Measurements from ENCODE around the gene TMEM163.

TMEM163 gene

GRCh38 chr2:134426721-134427120 lies 292.1 kb downstream of the TMEM163 start:
- no peak for DNase-seq (ENCODE audit: low read depth)
- H3K4me3 ChIP-seq (ENCODE audit: low read depth, low read length): no peak overlapping the region

DNA sequence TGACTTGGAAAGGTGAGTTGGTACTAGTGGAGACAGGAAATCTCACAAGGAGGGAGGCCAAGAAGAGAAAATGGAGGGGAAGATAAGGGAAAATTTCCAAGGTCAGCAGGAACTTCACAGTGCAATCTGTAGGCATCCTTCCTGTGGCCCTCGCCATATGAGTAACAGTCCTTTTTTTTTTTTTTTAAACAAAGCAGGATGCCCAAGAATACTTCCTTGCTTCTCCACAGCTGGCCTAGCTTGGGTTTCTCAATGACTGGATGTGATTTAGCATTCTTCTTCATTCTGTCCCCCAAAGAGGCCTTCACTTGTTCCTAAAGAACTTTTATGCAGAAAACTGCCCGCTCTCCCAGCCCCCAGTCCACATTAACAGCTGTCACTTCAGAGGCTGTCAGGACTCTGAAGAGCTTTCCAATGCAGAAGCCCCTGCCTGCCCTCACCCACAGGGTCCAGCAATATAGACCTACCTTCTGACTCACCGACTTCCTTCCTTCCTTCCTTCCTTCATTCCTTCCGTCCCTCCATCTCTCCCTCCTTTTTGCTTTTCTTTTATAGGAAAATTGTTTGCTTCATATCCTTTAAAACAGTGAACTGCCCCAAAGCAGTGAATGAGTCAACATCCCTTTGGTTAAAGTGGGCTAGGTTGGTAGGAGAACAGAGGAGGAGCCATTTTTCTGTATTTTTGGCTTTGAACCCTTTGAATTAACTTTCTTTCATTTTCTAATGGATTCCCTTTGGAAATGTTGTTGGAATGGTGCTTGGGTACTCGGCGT lies 292.9 kb downstream of the TMEM163 start:
- no peak for DNase-seq (ENCODE audit: low read depth)
- TF ChIP-seq MYC (IDR thresholded peaks at IDR 0.05; ENCODE audit: low read depth, low read length) (no peak), CTCF (IDR thresholded peaks at IDR 0.05; ENCODE audit: low read depth, low read length) (no peak), POLR2A (IDR thresholded peaks at IDR 0.05; ENCODE audit: extremely low read depth, insufficient read length) (no peak), MAX (IDR thresholded peaks at IDR 0.05; ENCODE audit: low read depth, low read length) (no peak)
- no peak overlapping the region for H3K4me3 ChIP-seq (ENCODE audit: low read depth, low read length)

More at GRCh38 chr2:134426721-134427120, 292.1 kb downstream of the TMEM163 start:
- TF ChIP-seq POLR2A (IDR thresholded peaks at IDR 0.05; ENCODE audit: extremely low read depth, insufficient read length) (no peak), MYC (IDR thresholded peaks at IDR 0.05; ENCODE audit: low read depth, low read length) (no peak), MAX (IDR thresholded peaks at IDR 0.05; ENCODE audit: low read depth, low read length) (no peak), CTCF (IDR thresholded peaks at IDR 0.05; ENCODE audit: low read depth, low read length) (no peak)

GRCh38 chr2:134421556-134422328 lies 297.1 kb downstream of the TMEM163 start:
- TF ChIP-seq MYC (IDR thresholded peaks at IDR 0.05; ENCODE audit: low read depth, low read length) (no peak), POLR2A (IDR thresholded peaks at IDR 0.05; ENCODE audit: extremely low read depth, insufficient read length) (no peak), CTCF (IDR thresholded peaks at IDR 0.05; ENCODE audit: low read depth, low read length) (no peak)
- no peak overlapping the region for H3K4me3 ChIP-seq (ENCODE audit: low read depth, low read length)
- no peak for DNase-seq (ENCODE audit: low read depth)

DNA sequence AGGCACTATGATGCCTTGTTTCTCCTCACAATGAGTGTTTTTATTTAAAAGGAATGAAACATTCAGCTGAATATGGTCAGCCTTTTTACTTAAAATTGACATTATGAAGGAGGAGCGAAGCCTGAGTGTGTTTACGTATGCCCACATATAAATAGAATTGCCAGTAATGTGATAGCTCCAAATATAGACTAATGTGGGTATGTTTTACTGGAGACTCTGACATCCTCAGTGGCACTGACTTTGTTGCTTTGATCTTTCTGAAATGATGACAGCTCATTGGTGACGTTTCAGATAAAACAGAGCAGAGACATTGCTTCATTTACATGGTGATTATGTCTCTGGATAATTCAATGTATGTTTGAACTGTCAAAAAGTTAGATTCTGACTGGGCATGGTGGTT lies 297.9 kb downstream of the TMEM163 start:
- H3K4me3 ChIP-seq (ENCODE audit: low read depth, low read length): no peak overlapping the region
- no peak for DNase-seq (ENCODE audit: low read depth)
- TF ChIP-seq CTCF (IDR thresholded peaks at IDR 0.05; ENCODE audit: low read depth, low read length): no peak
- no peak for TF ChIP-seq POLR2A (IDR thresholded peaks at IDR 0.05; ENCODE audit: extremely low read depth, insufficient read length)
- TF ChIP-seq MYC (IDR thresholded peaks at IDR 0.05; ENCODE audit: low read depth, low read length): no peak
- no peak for TF ChIP-seq MAX (IDR thresholded peaks at IDR 0.05; ENCODE audit: low read depth, low read length)

DNA sequence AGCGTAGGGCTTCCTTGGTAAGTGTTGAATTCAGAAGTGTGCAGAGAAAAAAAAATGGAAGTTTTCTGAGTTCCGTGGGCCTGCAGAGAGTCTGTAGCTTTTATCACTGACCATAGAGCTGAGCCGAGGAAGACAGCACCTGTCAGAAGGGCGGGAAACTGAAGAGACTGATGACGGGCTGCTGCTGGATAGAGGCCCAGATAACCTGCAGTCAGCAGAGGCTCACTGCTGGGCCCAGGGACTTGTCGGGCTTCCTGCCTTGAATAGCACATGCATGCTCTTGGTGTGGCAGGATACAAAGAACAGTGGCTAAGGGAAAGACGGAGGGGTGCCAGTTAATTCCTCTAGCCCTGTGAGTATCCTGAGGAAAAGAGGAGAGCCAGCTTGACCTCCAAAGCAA lies 298.5 kb downstream of the TMEM163 start:
- no peak for DNase-seq (ENCODE audit: low read depth)
- no peak overlapping the region for H3K4me3 ChIP-seq (ENCODE audit: low read depth, low read length)
- no peak for TF ChIP-seq POLR2A (IDR thresholded peaks at IDR 0.05; ENCODE audit: extremely low read depth, insufficient read length)
- no peak for TF ChIP-seq MAX (IDR thresholded peaks at IDR 0.05; ENCODE audit: low read depth, low read length)
- no peak for TF ChIP-seq MYC (IDR thresholded peaks at IDR 0.05; ENCODE audit: low read depth, low read length)
- no peak for TF ChIP-seq CTCF (IDR thresholded peaks at IDR 0.05; ENCODE audit: low read depth, low read length)

Measured in NB4 (cell line).